NCI-H345 treated with DMSO at 0.1 percent for 48 hours (cell line): ENCODE measurements around the gene BRD1.
"Not testable (repeated sequence)": the region's sequence is repeated elsewhere in the genome, so short reads cannot be mapped to it uniquely, and the experiment has no call there.

Experiments used
- DNase-seq: peaks from one replicate; lab custom pipeline; 2025; ENCODE audit not compliant: unreplicated experiment; lab: John Stamatoyannopoulos, UW

BRD1 gene

DNA sequence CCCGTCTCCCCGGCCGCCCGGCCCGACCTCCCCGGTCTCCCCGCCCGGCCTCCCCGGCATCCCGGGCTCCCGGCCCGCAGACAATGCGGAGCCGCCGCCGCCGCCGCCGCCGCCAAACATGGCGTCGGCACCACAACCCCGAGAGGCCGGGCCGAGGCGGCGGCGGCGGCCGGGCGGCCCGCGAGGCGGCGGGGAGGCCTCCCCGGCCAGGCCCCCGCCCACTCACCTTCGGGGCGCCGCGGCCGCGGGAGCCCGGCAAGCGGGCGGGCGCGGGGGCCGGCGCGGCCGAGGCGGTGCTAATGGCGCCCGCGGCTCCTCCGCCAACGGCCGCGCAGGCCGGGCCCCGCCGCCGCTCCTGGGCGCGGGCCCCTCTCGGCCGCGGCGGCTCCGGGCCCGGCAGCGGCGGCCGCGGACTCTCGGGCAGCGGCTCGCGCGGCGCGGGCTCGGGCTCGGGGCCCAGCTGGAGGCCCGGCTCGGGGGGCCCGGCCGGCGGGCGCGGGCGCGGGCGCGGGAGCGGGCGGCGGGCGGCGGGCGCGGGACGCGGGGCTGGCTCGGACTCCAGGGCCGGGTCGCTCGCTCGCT, 311 bp downstream of the BRD1 start:
- no peak for DNase-seq

DNA sequence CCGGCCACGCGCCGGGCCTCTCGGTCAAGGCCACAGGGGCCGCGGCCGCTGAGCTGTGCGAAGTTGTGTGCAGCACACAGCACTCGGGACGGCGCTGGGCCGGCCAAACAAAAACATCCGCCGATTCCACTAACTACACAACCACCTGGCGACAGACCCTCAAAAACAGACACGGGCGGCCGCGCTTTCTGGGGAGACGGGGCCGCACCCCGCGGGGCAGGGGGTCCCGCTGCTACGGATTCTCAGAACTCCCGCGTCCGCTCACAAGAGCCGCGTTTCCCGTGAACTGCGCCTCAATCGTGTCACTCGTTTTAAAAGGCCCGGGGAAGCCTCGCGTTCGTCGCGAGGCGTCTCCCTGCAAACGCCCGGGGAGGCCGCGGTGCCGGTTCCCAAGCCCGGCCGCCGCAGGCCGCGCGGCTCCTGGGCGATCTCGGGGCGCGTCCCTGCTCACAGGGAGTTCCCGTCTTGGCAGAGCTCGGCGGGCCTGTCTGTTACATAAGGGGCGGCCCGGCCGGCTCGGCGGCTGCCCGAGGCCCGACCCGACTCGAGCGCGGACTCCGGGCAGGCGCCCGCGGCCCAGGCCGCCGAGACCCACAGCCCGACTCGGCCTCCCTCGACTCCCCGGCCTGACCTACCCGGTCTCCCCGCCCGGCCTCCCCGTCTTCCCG, 936 bp downstream of the BRD1 start:
- no peak for DNase-seq

DNA sequence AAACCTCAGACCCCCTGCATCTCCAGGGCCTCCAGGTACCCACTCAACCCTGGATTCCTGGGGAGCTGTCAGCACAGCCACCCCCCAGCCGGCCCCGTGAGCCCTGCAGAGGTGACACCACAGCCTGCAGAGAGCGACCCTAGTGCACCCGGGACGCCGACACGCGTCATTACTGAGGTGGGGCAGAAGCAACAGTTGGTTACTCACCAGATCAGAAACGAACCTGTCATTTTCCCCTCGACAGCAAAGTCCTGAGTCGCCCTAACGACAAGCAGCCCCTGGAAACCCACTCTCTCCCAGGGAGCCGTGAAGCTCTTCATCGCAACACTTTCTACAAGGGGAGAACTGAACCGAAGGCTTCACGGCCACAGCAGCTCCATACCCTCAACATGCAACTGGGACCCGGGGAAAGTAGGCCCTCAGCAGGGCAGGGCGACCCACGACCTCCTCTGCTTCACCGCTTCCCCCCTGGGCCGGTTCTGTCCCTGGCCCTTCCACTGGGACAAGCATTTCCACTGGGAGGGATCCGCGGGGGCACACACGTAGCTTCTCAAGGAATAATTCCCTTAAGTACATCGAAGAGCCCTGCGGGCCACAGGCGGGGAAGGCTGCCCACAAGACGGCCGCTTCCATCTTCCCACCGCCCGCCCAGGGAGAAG, 1.6 kb downstream of the BRD1 start:
- DNase-seq = no peak

DNA sequence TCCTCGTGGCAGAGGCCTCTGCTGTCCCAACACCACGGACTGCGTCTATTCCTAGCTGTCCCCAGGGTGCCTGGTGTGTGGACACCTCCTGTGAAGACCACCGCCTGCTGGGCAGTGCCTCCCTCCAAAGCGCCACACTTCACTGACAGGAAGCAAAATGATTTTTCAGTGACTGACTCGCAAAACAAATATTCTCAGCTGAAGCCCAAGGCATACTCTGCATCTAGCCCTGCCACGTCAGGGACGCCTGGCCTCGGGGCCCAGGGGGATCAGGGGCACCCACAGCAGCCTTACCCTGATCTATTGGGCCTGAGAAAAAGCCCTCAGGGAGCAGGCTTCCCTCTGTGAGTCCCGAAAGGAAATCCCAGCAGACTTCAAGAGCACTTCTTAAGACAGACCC, 2.2 kb downstream of the BRD1 start:
- no peak for DNase-seq

- no peak for DNase-seq
Observed at GRCh38 chr22:49824936-49825335, 2.7 kb downstream of the BRD1 start.

- DNase-seq = no peak
Observed at GRCh38 chr22:49824185-49824925, 3.3 kb downstream of the BRD1 start.

DNA sequence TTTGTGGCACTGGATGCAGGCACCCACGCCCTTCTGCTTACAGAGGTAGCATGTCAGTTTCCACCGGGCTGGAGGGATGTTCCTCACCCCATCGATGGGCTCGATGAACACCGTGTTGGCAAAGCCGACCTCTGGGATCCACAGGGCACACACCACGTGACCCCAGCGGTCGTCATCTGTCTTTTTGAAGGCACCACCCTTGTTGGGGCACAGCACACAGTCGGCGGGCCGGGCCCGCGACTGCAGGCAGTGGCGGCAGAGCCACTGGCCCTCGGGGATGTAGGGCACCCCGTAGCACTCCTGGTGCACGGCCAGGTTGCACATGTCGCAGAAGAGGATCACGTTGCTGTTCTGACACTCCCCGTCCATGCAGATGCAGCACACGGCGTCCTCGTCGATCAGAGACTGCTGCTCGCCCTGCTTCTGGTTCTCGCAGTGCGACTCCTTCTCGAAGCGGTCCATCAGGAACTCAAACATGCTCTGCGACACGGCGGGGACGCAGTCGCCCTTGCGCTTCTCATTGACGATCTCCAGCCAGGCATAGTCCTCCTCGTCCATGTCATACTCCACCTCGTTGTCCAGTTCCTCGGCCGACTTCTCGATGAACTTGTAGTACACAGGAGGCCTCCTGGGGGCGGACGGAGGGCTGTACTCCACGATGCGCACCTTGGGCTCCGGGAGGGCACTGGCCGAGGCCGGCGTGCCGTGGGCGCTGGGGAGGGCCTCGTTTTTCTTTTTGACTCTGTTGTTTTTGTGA, 4.2 kb downstream of the BRD1 start:
- DNase-seq = no peak

GRCh38 chr22:49821741-49822140, 5.9 kb downstream of the BRD1 start:
- not testable (repeated sequence) for DNase-seq

DNA sequence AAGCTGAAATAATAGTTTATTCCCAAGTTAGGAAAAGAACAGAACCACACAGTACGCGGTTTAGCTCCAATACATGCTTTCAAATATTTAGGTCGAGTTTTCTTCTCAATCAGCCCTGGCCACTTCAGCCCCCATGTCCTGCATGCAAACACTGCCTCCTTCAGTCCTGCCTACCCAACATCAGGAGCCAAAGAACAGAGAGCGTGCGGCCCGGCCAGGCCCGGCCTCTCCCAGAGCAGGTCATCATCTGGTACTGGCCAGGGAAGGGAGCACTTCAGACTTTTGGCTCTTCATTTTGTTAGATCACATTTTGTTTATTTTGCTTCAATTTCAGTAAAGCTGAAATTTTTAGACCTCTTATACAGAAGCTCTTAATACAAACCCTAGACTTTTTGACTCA, 6.7 kb downstream of the BRD1 start:
- DNase-seq = no peak

DNA sequence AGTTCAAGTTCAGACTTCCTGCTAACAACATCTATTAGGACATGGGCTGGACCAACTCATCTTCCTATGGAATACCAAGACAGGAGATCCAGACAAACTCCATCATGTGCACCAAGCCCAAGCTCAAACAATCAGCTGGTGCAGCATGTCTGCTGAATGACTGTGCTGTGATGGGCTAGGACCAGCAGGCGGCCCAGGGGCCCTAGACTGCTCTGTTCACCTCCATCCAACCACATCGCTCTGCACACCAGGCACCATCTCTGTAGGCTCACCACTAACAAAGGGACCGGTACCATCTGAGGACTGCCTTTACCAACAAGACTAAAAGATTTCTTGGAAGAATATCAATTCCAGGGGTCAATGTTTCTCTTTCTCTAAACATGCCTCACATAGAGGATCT, 10.3 kb downstream of the BRD1 start:
- no peak for DNase-seq

GRCh38 chr22:49815641-49816091, 12.0 kb downstream of the BRD1 start:
- no peak for DNase-seq

DNA sequence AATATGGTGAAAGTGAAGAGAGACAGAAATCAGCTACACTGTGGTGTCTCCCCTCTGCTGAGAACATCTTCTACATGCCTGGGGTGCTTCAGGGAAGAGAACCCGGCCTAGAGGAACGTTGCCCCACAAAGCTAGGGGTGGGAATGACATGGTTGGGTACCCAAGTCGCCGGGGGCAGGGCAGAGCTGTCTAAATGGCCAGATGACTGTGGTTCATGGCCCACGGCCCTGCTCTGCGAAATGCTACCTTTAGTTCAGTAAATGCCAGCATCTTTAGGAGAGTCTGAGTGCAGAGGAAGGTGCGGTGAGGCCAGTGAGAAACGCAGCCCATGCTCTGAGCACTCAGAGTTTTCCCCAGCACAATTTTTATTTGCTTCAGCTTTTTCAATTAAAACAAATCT, 12.8 kb downstream of the BRD1 start:
- DNase-seq = no peak

GRCh38 chr22:49814164-49814686, 13.4 kb downstream of the BRD1 start:
- DNase-seq = no peak

GRCh38 chr22:49812838-49813237, 14.8 kb downstream of the BRD1 start:
- DNase-seq = no peak

DNA sequence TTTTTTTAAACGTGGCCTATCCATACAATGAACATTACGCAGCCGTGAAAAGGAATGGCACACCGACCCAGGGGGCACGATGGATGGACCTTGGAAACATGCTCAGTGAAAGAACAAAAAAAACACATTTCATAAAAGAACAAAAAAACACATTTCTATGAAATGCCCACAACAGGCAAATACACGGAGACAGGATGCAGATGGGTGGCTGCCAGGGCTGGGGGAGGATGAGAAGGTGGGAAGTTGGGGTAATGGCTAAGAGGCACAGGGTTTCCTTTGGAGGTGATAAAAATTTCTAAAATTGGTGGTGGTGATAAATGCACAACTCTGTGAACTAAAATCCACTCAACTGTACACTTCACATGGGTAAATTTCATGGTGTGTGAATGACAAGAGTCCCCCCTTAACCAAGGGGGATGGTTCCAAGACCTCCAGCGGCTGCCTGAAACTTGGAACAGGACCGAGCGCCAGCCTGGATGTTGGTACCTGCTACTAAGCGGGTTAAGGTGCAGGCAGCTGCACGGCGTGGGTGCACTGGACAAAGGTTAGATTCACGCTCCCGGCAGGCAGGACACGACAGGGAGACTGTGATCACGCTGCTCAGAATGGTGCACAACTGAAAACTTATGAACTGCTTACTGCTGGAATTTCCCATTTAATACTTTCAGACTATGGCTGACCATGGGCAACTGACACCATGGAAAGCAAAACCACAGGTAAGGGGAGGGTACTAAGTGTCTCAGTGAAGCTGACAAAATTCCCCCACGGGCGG, 16.5 kb downstream of the BRD1 start:
- no peak for DNase-seq

DNA sequence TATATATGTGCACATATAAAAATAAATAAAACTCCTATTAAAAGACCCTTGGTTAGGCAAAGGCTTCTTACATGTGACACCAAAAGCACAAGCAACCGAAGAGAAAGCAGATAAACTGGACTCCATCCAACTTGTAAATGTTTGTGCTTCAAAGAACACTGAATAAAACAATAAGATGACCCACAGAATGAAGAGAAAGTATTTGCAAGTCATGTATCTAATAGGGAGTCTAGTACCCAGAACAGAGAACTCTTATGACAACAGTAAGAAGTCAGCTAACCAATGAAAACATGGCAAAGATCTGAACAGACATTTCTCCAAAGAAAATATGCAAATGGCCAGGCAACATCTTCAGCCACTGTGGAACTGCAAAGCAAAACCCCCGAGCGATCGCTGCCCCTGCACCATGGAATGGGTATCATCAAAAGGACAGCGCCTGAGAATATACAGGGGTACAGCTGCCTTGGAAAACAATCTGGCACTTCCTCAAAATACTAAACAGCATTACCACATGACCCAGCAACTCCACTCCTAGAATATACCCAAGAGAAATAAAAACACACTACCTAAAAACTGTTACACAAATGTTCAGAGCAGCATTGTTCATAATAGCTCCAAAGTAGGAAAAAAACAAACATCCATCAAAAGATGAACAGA, 17.2 kb downstream of the BRD1 start:
- no peak for DNase-seq

DNA sequence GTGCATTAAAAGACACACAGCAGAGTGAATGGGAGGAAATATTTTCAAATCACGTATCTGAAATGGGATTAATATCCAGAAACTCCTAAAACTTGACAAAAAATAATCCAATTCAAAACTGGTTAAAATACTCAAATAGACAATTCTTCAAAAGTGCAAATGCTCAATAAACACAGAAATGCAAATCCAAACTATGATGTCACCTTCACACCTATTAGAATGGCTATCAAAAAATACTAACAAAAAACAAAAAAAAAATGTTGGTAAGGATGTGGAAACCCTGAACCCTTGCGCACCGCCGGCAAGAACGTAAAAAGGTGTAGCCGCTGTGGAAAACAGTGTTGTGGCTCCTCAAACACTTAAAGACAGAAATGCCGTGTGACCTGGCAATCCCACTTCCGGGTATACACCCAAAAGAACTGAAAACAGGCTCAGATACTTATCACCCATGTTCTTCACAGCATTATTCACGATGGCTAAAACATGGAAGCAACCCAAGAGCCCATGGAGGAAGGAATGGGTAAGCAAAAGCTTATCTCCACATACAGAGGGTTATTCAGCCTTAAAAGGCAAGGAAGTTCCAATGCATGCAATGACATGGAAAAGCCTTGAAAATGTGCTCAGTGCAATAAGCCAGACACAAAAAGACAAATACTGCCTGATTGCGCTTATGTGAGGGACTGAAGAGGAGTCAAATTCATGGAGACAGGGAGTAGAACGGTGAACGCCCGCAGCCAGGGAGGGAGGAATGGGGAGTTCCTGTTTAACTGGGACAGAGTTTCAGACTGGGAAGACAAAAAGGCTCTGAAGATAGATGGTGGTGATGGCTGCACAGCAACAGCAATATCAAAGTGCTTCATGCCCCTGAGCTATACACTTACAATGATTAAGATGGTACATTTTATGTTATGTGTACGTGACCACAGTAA, 19.6 kb downstream of the BRD1 start:
- DNase-seq = no peak

DNA sequence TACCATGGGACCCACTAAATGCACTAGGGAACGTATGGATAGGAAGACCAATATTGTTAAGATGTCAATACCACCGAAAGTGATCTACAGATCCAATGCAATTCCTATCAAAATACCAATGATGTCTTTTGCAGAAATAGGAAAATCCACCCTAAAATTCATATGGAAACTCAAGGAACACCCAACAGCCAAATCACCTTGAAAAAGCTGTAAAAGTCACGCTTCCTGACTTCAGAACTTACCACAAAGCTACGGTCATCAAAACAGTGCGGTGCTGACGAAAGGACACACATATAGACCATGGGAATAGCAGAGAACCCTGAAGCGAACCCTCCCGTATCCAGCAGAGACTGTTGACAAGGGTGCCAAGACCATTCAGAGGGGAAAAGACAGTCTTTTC, 20.5 kb downstream of the BRD1 start:
- DNase-seq = no peak
